KOPT-K1 (cell line): ENCODE measurements around the gene CORO7.
"Not testable (repeated sequence)": the region's sequence is repeated elsewhere in the genome, so short reads cannot be mapped to it uniquely, and the experiment has no call there.

Experiments used
- H3K27ac ChIP-seq: fragments of 200-600 bp; sonication (generic); 2 replicates; pipeline ENCODE4 v1.5.1; 2016; ENCODE audit warnings: antibody characterized with exemption, mild to moderate bottlenecking, low read depth, low read length; ENCODE audit not compliant: poor library complexity, severe bottlenecking
- H3K36me3 ChIP-seq: fragments of 200-600 bp; sonication (generic); 2 replicates; pipeline ENCODE4 v1.5.1; 2017; ENCODE audit warnings: antibody characterized with exemption, mild to moderate bottlenecking, low read length, moderate library complexity; ENCODE audit not compliant: insufficient read depth
- H3K9me3 ChIP-seq: fragments of 200-600 bp; sonication (generic); 2 replicates; pipeline ENCODE4 v1.5.1; 2017; ENCODE audit warnings: antibody characterized with exemption, low read length, mild to moderate bottlenecking; ENCODE audit not compliant: insufficient read depth, poor library complexity, severe bottlenecking

CORO7 gene

GRCh38 chr16:4352843-4353242 lies 63.6 kb downstream of the CORO7 start:
- Histone ChIP-seq H3K9me3 (no peaks in the 10 kb centered on the region), H3K27ac (no peak overlapping the region), H3K36me3 (peaks cover 51% of the 10 kb centered on the region)

- peaks cover 52% of the 10 kb centered on the region for H3K36me3 ChIP-seq
- H3K9me3 ChIP-seq: no peaks in the 10 kb centered on the region
- H3K27ac ChIP-seq: no peak overlapping the region
These were observed 64.5 kb downstream of the CORO7 start for GRCh38 chr16:4351880-4352279.

GRCh38 chr16:4350787-4351659 lies 65.4 kb downstream of the CORO7 start, which contains the start of gene PAM16:
Gene PAM16, minus strand, starts transcription at chr16:4351321. Its CDS starts 87 bp downstream, at chr16:4351234.
- Histone ChIP-seq H3K36me3 (peaks cover 49% of the 10 kb centered on the region), H3K9me3 (no peaks in the 10 kb centered on the region), H3K27ac (peak within 1 kb of the TSS; percentile 79)

- Histone ChIP-seq H3K36me3 (peaks cover 55% of the 10 kb centered on the region), H3K27ac (peak overlapping the region; percentile 79), H3K9me3 (no peaks in the 10 kb centered on the region)
These were observed 66.0 kb downstream of the CORO7 start for GRCh38 chr16:4350365-4350786.

- H3K36me3 ChIP-seq: peaks cover 46% of the 10 kb centered on the region
- H3K9me3 ChIP-seq: peaks cover 5% of the 10 kb centered on the region
- no peak overlapping the region for H3K27ac ChIP-seq
These were observed 67.1 kb downstream of the CORO7 start for GRCh38 chr16:4349332-4349731.

GRCh38 chr16:4347765-4348509 lies 68.5 kb downstream of the CORO7 start:
- Histone ChIP-seq H3K27ac (no peak overlapping the region), H3K9me3 (peaks cover 8% of the 10 kb centered on the region), H3K36me3 (peaks cover 42% of the 10 kb centered on the region)

- H3K36me3 ChIP-seq: peaks cover 44% of the 10 kb centered on the region
- H3K9me3 ChIP-seq: peaks cover 8% of the 10 kb centered on the region
- H3K27ac ChIP-seq: no peak overlapping the region
These were observed 69.4 kb downstream of the CORO7 start for GRCh38 chr16:4347010-4347409.

- Histone ChIP-seq H3K36me3 (peaks cover 52% of the 10 kb centered on the region), H3K9me3 (peaks cover 8% of the 10 kb centered on the region), H3K27ac (no peak overlapping the region)
These were observed 70.3 kb downstream of the CORO7 start for GRCh38 chr16:4345836-4346781.

- Histone ChIP-seq H3K27ac (no peak overlapping the region), H3K9me3 (peaks cover 8% of the 10 kb centered on the region), H3K36me3 (peaks cover 61% of the 10 kb centered on the region)
These were observed 71.2 kb downstream of the CORO7 start for GRCh38 chr16:4344983-4345835.

GRCh38 chr16:4344300-4344982 lies 72.0 kb downstream of the CORO7 start:
- H3K9me3 ChIP-seq, H3K27ac ChIP-seq: not testable (repeated sequence)
- H3K36me3 ChIP-seq: peaks cover 67% of the 10 kb centered on the region

GRCh38 chr16:4342866-4343744 lies 73.3 kb downstream of the CORO7 start:
- Histone ChIP-seq H3K9me3 (peaks cover 8% of the 10 kb centered on the region), H3K27ac (no peak overlapping the region), H3K36me3 (peaks cover 67% of the 10 kb centered on the region)

GRCh38 chr16:4341250-4341649 lies 75.1 kb downstream of the CORO7 start:
- peaks cover 52% of the 10 kb centered on the region; the same call in 1 of the 2 replicates for H3K36me3 ChIP-seq

GRCh38 chr16:4340443-4340842 lies 76.0 kb downstream of the CORO7 start:
- H3K36me3 ChIP-seq: peaks cover 47% of the 10 kb centered on the region; the same call in 1 of the 2 replicates

More at GRCh38 chr16:4341250-4341649, 75.1 kb downstream of the CORO7 start:
- H3K9me3 ChIP-seq: peaks cover 8% of the 10 kb centered on the region
- no peak overlapping the region for H3K27ac ChIP-seq

More at GRCh38 chr16:4340443-4340842, 76.0 kb downstream of the CORO7 start:
- H3K27ac ChIP-seq: no peak overlapping the region
- H3K9me3 ChIP-seq: peaks cover 8% of the 10 kb centered on the region
